Right cardiac atrium (tissue), 5 donors: Measurements from ENCODE around the gene SEMA5B. TPM values are rescaled to one million over a fixed set of nuclear protein-coding genes. Genes with fewer than 3 reads are reported as not detected.
A peak's percentile ranks its signal among the peaks of the same experiment; 100 is the strongest.

Source experiments
- ATAC-seq, 2 donors: fragments of 200-7000 bp; cut with Tn5 transposase; one replicate each; pipeline versions ENCODE4 v1.8.0 to v1.9.1; 2020; ENCODE audit warnings: moderate library complexity in 2 of 2, mild to moderate bottlenecking in 1 of 2
- DNase-seq, 3 donors: peaks; one replicate each; pipeline ENCODE4 v3.0.0-alpha.2; 2020
- H3K27ac ChIP-seq: one replicate; pipeline ENCODE4 v1.5.1; 2013; ENCODE audit warnings: mild to moderate bottlenecking, low read length, control low read depth, moderate library complexity
- H3K27me3 ChIP-seq: one replicate; pipeline ENCODE4 v1.6.1; 2013; ENCODE audit not compliant: control insufficient read depth, insufficient read depth
- H3K4me1 ChIP-seq: one replicate; pipeline ENCODE4 v1.6.1; 2013; ENCODE audit warnings: low read length; ENCODE audit not compliant: control insufficient read depth, insufficient read depth
- H3K4me3 ChIP-seq: one replicate; pipeline ENCODE4 v1.5.1; 2013; ENCODE audit warnings: low read length, control low read depth
- H3K9me3 ChIP-seq: one replicate; pipeline ENCODE4 v1.6.1; 2013; ENCODE audit warnings: low read length; ENCODE audit not compliant: control insufficient read depth
- WGBS: extraction: QIAGEN DNeasy Blood & Tissue Kit; methylation state at CpG from one replicate; pipeline ENCODE4 v1.1.7; 2013; 5-methylcytosine and 5-hydroxymethylcytosine counted together
- intact Hi-C, 4 donors: fragments of 100-400 bp; cut with DNase I; formaldehyde crosslinking; loops; one replicate each; pipeline versions ENCODE4 v1.11.0 to v1.14.0; 2022 to 2023
- polyA plus RNA-seq: library from polyadenylated mRNA; stranded (reverse); fragments of 200-250 nt; gene quantifications from one replicate; pipeline ENCODE4 v1.2.3, GENCODE V29; 2013
- total RNA-seq, 4 donors: library from RNA; stranded (reverse); fragmentation: NEBNext Ultra II Directional; extraction: Animal tissue kit (Norgen Biotek cat#: 25700); gene quantifications; one replicate each; pipeline ENCODE4 v1.2.1, GENCODE V29; 2021
- donor health status: healthy with polysubstance abuse.
- donor health status: DM: no; HTN: yes; CAD: no.
- donor health status: DM: no; HTN: no; CAD: no.
- donor health status: DM: no; HTN: yes; CAD: no; lungs with severe emphysema.
- donor health status: DM: yes; HTN: yes; CAD: no.

Gene SEMA5B
- total and polyA plus RNA-seq, 5 donors = 0.72 to 4.9 (median 3.1) TPM

DNA sequence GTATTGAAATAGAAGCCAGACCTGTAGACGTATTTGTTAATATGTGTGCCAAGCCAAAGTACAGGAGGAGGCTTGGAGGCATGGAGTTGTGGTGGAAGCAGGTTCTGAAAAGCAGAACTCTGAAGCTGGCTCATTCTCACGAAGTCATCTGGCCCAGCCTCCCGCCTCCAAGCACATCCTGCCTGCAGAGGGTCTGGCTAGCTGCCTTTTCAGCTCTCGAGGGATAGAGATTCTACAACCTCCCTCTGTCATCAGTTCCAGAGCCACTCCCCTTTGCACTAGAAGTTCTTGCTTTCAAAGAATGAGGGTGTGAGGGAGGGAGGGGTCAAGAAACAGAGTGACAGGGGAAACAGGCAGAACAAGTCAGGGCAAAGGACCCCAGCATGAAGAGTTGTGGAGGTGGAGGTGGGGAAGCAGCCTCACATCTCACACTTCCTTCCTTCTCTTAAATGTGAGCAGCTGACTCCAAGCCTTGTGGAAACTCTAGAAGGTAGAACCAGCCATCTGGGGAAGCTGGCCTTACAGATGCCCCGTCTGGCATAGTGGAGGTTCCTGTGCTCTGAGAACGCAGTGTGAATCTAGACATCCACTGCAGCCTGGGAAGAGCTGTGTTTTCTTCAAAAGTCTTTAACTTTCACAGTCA, 137.4 kb downstream of the SEMA5B start:
- intact Hi-C loops = no loop called here
- peak; percentile 88 to 93 for ATAC-seq
- Histone ChIP-seq H3K27ac (no peak overlapping the region), H3K4me1 (peaks cover 3% of the 10 kb centered on the region), H3K4me3 (no peak overlapping the region), H3K9me3 (no peaks in the 10 kb centered on the region), H3K27me3 (no peaks in the 10 kb centered on the region)
- DNase-seq = peak; percentile 69 to 85 (median 80)
- whole genome bisulfite sequencing = 15% methylated on average over 6 of the region's 6 CpGs

DNA sequence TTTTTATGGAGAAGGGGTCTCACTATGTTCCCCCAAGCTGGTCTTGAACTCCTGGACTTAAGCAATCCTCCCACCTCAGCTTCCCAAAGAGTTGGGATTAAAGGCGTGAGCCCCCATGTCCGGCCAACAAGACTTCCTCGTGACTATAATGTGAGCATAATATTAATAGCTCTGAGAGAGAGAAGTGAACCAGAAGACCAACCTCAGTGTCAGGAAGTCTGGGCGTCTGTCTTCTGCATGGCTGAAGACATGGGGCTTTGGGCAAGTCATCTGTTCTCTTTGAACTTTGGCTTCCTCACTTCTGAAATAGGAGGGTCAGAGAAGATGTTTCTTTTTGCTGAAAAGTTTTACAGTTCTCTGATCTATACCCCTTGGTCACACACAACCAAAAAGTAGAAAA, 140.6 kb downstream of the SEMA5B start:
- no peak for ATAC-seq
- intact Hi-C loops = no loop called here
- Histone ChIP-seq H3K27ac (no peak overlapping the region), H3K27me3 (no peaks in the 10 kb centered on the region), H3K9me3 (no peaks in the 10 kb centered on the region), H3K4me1 (no peaks in the 10 kb centered on the region), H3K4me3 (no peak overlapping the region)
- no peak for DNase-seq
- whole genome bisulfite sequencing = 81% methylated on average over 4 of the region's 4 CpGs

DNA sequence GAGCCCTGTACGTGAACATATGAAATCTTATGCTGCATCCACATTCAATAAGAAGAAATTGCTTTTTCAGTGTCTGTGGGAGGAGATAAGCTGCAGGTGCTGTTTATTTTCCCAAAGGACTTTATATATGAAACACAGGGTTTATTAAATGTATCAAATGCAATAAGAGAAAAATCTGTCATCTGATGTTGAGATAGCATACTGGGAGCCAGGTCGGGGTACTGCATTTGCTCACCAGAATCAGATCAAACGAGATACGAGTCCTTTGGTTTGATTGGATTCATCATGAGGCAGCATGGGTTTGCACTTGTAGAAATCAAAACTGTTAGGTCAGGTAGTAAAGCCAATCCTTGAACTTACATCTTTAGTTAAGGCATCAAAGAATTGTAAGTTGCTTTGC, 141.3 kb downstream of the SEMA5B start:
- WGBS = 95% methylated on average over 4 of the region's 4 CpGs
- Histone ChIP-seq H3K4me3 (no peak overlapping the region), H3K9me3 (no peaks in the 10 kb centered on the region), H3K4me1 (no peaks in the 10 kb centered on the region), H3K27me3 (no peaks in the 10 kb centered on the region), H3K27ac (no peak overlapping the region)
- intact Hi-C loops = no loop called here
- no peak for DNase-seq
- ATAC-seq = no peak

DNA sequence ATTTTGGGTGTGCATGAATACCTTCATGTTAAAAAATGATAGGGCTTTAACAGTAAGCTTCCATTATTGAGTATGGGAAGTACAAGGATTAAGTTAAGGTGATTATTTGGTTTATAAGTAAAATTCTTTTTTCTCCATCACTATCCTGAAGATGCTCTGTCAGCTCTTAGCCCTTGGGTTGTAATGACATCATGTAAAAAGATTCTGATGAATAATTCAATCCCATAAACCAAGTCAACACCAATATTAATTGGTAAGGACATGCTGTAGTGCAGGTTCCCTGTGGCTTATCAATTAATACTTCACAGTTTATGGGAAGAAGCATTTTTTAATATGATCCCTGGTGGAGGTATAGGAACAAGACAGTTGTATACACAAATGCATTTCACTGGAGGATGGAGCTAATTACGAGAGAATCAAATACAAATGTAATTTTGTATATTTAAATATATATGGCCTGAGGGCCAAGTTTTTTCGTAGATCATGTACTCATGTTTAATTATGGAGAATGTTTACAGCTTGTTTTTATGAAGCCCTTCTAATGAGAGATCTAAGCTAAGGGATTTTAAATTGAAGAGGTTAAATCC, 145.1 kb downstream of the SEMA5B start:
- intact Hi-C loops = no loop called here
- Histone ChIP-seq H3K9me3 (no peaks in the 10 kb centered on the region), H3K27me3 (no peaks in the 10 kb centered on the region), H3K4me1 (no peaks in the 10 kb centered on the region), H3K4me3 (no peak overlapping the region), H3K27ac (no peak overlapping the region)
- DNase-seq (no peak), ATAC-seq (no peak)
- WGBS = 94% methylated on average over 2 of the region's 2 CpGs

GRCh38 chr3:122880624-122881023, 146.9 kb downstream of the SEMA5B start:
- H3K27me3 ChIP-seq = no peaks in the 10 kb centered on the region
- no peak overlapping the region for H3K4me3 ChIP-seq
- ATAC-seq (peak in 1 of 2 donors; percentile 13), DNase-seq (no peak)
- no peaks in the 10 kb centered on the region for H3K4me1 ChIP-seq
- no peak overlapping the region for H3K27ac ChIP-seq
- intact Hi-C loops = no loop called here
- H3K9me3 ChIP-seq = no peaks in the 10 kb centered on the region
- 67% methylated on average over 4 of the region's 4 CpGs for WGBS

- 93% methylated on average over 4 of the region's 4 CpGs for WGBS
These were observed 147.4 kb downstream of the SEMA5B start for GRCh38 chr3:122880173-122880572.

GRCh38 chr3:122875547-122876127, 151.9 kb downstream of the SEMA5B start:
- intact Hi-C loops = no loop called here
- no peaks in the 10 kb centered on the region for H3K9me3 ChIP-seq
- no peaks in the 10 kb centered on the region for H3K27me3 ChIP-seq
- no peak overlapping the region for H3K4me3 ChIP-seq
- no peak overlapping the region for H3K27ac ChIP-seq
- H3K4me1 ChIP-seq = no peaks in the 10 kb centered on the region
- DNase-seq = no peak
- ATAC-seq = no peak

More at GRCh38 chr3:122880173-122880572, 147.4 kb downstream of the SEMA5B start:
- Histone ChIP-seq H3K27ac (no peak overlapping the region), H3K4me3 (no peak overlapping the region), H3K27me3 (no peaks in the 10 kb centered on the region), H3K9me3 (no peaks in the 10 kb centered on the region), H3K4me1 (no peaks in the 10 kb centered on the region)
- intact Hi-C loops = no loop called here
- ATAC-seq = no peak
- no peak for DNase-seq

- Histone ChIP-seq H3K27ac (no peak overlapping the region), H3K4me3 (no peak overlapping the region), H3K4me1 (no peaks in the 10 kb centered on the region), H3K9me3 (no peaks in the 10 kb centered on the region), H3K27me3 (no peaks in the 10 kb centered on the region)
- 93% methylated on average over 9 of the region's 9 CpGs for WGBS
- DNase-seq = no peak
- intact Hi-C loops = no loop called here
- ATAC-seq = no peak
These were observed 153.6 kb downstream of the SEMA5B start for GRCh38 chr3:122873741-122874515.

GRCh38 chr3:122868322-122868721, 159.2 kb downstream of the SEMA5B start:
- no peak for ATAC-seq
- DNase-seq = no peak
- intact Hi-C loops = no loop called here
- no peaks in the 10 kb centered on the region for H3K4me1 ChIP-seq
- no peak overlapping the region for H3K27ac ChIP-seq
- H3K4me3 ChIP-seq = no peak overlapping the region
- no peaks in the 10 kb centered on the region for H3K9me3 ChIP-seq
- H3K27me3 ChIP-seq = no peaks in the 10 kb centered on the region

GRCh38 chr3:122864498-122864897, 163.1 kb downstream of the SEMA5B start:
- intact Hi-C loops = no loop called here
- Histone ChIP-seq H3K27ac (no peak overlapping the region), H3K4me3 (no peak overlapping the region), H3K9me3 (no peaks in the 10 kb centered on the region), H3K27me3 (no peaks in the 10 kb centered on the region), H3K4me1 (no peaks in the 10 kb centered on the region)
- DNase-seq = no peak
- no peak for ATAC-seq

- intact Hi-C loops = no loop called here
- H3K4me3 ChIP-seq = no peak overlapping the region
- no peaks in the 10 kb centered on the region for H3K4me1 ChIP-seq
- no peak overlapping the region for H3K27ac ChIP-seq
- no peaks in the 10 kb centered on the region for H3K27me3 ChIP-seq
- ATAC-seq (no peak), DNase-seq (no peak)
- H3K9me3 ChIP-seq = no peaks in the 10 kb centered on the region
These were observed 165.2 kb downstream of the SEMA5B start for GRCh38 chr3:122862381-122862780.
